Measurements from ENCODE around the gene LSM12.

DNA sequence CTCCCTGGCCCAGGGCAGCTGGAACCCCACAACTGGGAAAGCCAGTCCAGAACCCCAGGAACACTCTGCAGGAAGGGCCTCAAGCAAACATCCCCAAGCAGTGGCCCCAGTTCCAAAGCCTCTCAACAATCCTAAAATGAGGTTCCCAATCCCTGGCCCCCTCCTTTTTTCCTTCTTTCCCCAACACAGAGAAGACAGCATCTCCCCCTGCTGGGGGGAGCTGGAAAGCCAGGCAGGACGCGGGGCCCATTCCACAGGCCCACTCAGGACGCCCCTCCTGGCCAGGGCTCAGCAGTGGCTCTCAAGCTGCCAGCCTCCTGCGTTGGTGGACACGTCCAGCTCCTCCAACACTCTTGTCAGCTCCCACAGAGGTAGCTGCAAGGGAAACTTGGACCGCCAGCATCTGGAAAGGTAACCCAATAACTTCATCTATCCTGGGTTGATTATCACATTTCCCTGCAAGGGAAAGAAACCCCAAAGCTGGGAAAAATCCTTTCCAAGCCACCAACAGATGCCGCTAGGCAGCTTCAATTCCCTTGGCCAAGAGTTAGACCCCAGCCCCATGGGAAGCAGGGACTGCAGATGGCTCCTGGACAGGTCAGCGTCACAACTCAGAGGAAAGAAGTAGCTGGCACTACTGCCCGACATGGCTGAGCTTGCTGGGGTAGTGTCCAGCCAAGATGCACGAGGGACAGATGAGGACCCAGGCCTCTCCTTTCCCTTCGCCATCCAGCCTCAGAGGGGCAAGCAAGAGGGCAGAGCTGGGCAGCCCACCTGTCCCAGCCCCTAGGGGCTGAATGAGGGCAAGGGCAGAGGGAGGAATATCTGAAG is 49.3 kb upstream of the LSM12 start:
- TF ChIP-seq CTCF (IDR thresholded peaks at IDR 0.05) (peak; percentile 18 to 65 (median 42)), POLR2A (IDR thresholded peaks at IDR 0.05) (no peak)

Data from thyroid gland (tissue), 4 donors.